ENCODE results near the gene KRT33A.
"Not testable (repeated sequence)": the region's sequence is repeated elsewhere in the genome, so short reads cannot be mapped to it uniquely, and the experiment has no call there.

KRT33A gene

GRCh38 chr17:41382394-41382793 lies 31.8 kb upstream of the KRT33A start:
- in situ Hi-C loops (cut with MboI; ENCODE audit: low pct_unique_long_range_greater_than_20kb, low sequenced_read_pairs, unreplicated experiment) = no loop called here
- no peak for TF ChIP-seq CTCF (IDR thresholded peaks at IDR 0.05; ENCODE audit: extremely low read depth, insufficient read depth, missing control alignments)
- no peak for DNase-seq (ENCODE audit: low spot score)

- in situ Hi-C loops (cut with MboI; ENCODE audit: low pct_unique_long_range_greater_than_20kb, low sequenced_read_pairs, unreplicated experiment); DNase-seq (ENCODE audit: low spot score): not testable (repeated sequence)
Measured at GRCh38 chr17:41381943-41382342, 31.3 kb upstream of the KRT33A start, which contains the start of gene KRT34. Gene KRT34 (minus strand): TSS chr17:41382306. CDS start chr17:41382246, 60 bp downstream.

DNA sequence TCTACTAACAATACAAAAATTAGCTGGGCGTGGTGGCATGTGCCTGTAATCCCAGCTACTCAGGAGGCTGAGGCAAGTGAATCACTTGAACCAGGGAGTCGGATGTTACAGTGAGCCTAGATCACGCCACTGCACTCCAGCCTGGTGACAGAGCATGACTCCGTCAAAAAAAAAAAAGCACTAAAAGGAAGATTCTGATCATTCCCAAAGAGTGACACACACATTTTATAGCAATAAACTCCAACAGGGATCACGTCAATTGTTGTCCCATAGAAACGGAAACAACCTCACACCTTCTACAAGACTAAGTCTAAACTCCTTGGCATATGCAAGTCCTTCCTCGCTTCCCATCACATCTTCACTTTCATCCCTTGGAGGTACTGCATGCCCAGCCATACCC lies 29.5 kb upstream of the KRT33A start:
- in situ Hi-C loops (cut with MboI; ENCODE audit: low pct_unique_long_range_greater_than_20kb, low sequenced_read_pairs, unreplicated experiment); DNase-seq (ENCODE audit: low spot score): not testable (repeated sequence)

DNA sequence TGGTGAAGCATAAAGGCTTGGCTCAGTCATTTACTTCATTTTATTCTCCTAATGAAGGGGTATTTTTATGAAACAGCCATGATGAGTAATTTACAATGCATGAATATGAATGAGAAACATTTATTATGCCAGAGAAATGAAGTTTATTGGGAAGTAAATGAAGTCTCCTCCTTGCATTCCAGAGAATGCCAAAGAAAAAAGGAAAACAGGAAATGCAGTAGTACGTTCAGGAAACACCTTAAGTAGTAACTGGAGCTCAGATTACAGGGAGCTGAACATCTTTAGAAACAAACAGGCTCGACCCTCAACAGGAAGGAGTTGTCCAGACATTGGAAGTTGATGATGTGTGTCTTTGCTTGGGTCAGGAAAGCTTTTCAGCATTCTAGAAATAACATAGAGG lies 26.9 kb upstream of the KRT33A start:
- no peak for DNase-seq (ENCODE audit: low spot score)
- in situ Hi-C loops (cut with MboI; ENCODE audit: low pct_unique_long_range_greater_than_20kb, low sequenced_read_pairs, unreplicated experiment) = no loop called here
- no peak for TF ChIP-seq CTCF (IDR thresholded peaks at IDR 0.05; ENCODE audit: extremely low read depth, insufficient read depth, missing control alignments)

GRCh38 chr17:41369713-41370112 lies 19.1 kb upstream of the KRT33A start, which contains the start of gene KRT33B:
Gene KRT33B (minus strand): TSS chr17:41369813. CDS start chr17:41369750, 63 bp downstream.
- in situ Hi-C loops (cut with MboI; ENCODE audit: low pct_unique_long_range_greater_than_20kb, low sequenced_read_pairs, unreplicated experiment) = no loop called here
- DNase-seq (ENCODE audit: low spot score) = no peak
- no peak for TF ChIP-seq CTCF (IDR thresholded peaks at IDR 0.05; ENCODE audit: extremely low read depth, insufficient read depth, missing control alignments)

DNA sequence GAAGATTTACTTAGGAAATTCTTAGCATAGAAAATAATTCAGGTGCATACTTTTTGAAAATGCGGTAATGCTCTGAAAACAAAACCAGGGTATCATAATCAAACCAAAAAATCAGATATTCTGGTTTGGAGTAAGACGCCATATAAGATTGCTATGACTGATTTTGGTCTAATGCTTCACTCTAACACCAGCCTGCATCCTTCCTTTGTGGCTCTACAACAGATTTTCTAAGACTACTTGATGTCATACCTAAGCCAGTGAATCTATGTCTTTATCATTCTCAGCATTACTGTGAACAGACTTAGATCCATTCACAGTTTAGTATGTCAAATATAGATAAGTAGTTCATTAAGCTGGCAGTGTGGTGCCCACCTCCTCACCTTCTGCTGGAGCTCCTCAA lies 18.4 kb upstream of the KRT33A start:
- DNase-seq (ENCODE audit: low spot score) = no peak
- TF ChIP-seq CTCF (IDR thresholded peaks at IDR 0.05; ENCODE audit: extremely low read depth, insufficient read depth, missing control alignments) = no peak
- in situ Hi-C loops (cut with MboI; ENCODE audit: low pct_unique_long_range_greater_than_20kb, low sequenced_read_pairs, unreplicated experiment) = no loop called here

GRCh38 chr17:41367426-41368075 lies 16.9 kb upstream of the KRT33A start:
- no peak for TF ChIP-seq CTCF (IDR thresholded peaks at IDR 0.05; ENCODE audit: extremely low read depth, insufficient read depth, missing control alignments)
- no peak for DNase-seq (ENCODE audit: low spot score)
- in situ Hi-C loops (cut with MboI; ENCODE audit: low pct_unique_long_range_greater_than_20kb, low sequenced_read_pairs, unreplicated experiment) = no loop called here

DNA sequence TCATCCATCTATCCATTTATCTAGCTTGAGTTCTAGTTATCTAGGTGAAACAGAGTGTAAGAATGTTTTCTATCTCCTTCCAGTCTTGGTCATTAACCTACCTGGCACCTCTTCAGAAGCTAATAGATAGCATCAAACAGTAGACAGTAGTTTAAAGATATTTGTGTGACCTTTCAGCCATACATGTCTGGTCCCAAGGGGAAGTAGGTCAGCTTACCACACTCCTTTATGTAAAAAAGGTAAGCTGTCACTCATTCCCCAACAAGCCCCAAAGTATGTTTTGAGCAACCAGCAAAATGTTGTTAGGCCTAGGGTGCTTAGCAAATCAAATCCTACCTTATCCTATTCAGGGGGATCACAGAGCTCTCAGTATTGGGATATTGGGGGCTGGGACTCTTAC lies 15.4 kb upstream of the KRT33A start:
- in situ Hi-C loops (cut with MboI; ENCODE audit: low pct_unique_long_range_greater_than_20kb, low sequenced_read_pairs, unreplicated experiment) = no loop called here
- no peak for TF ChIP-seq CTCF (IDR thresholded peaks at IDR 0.05; ENCODE audit: extremely low read depth, insufficient read depth, missing control alignments)
- no peak for DNase-seq (ENCODE audit: low spot score)
